Endodermal cell (in vitro differentiated cells): Measurements from ENCODE around the gene POC1A. TPM values are rescaled to one million over a fixed set of nuclear protein-coding genes. Genes with fewer than 3 reads are reported as not detected.

Source experiments
- DNase-seq: peaks from one replicate; pipeline ENCODE4 v3.0.0-alpha.2; 2017
- H3K27ac ChIP-seq: 2 replicates; pipeline ENCODE4 v1.5.1; 2013; ENCODE audit warnings: mild to moderate bottlenecking, low read depth, low read length, moderate library complexity
- H3K27me3 ChIP-seq: 2 replicates; pipeline ENCODE4 v1.6.1; 2013; ENCODE audit warnings: mild to moderate bottlenecking, low read length, moderate library complexity; ENCODE audit not compliant: insufficient read depth, control insufficient read depth, poor library complexity, severe bottlenecking
- H3K36me3 ChIP-seq: 2 replicates; pipeline ENCODE4 v1.7.0; 2013; ENCODE audit warnings: mild to moderate bottlenecking, low read length, moderate library complexity; ENCODE audit not compliant: control insufficient read depth, insufficient read depth
- H3K4me1 ChIP-seq: one replicate; pipeline ENCODE4 v1.7.0; 2013; ENCODE audit warnings: low read length; ENCODE audit not compliant: control insufficient read depth, insufficient read depth
- H3K4me3 ChIP-seq: 2 replicates; pipeline ENCODE4 v1.5.1; 2013; ENCODE audit warnings: mild to moderate bottlenecking, low read length, moderate library complexity
- H3K9ac ChIP-seq: 2 replicates; pipeline ENCODE4 v1.6.1; 2013; ENCODE audit warnings: mild to moderate bottlenecking, low read length, moderate library complexity; ENCODE audit not compliant: poor library complexity, severe bottlenecking; ENCODE audit errors: extremely low read depth
- H3K9me3 ChIP-seq: 2 replicates; pipeline ENCODE4 v1.6.1; 2013; ENCODE audit warnings: mild to moderate bottlenecking, low read length, moderate library complexity; ENCODE audit not compliant: control insufficient read depth
- H3K27ac Mint-ChIP-seq: 2 replicates; pipeline ENCODE4 v1.8.0; 2020; ENCODE audit warnings: mixed read lengths
- H3K27me3 Mint-ChIP-seq: 2 replicates; pipeline ENCODE4 v1.8.0; 2021; ENCODE audit warnings: mild to moderate bottlenecking, mixed read lengths; ENCODE audit not compliant: insufficient read depth
- H3K36me3 Mint-ChIP-seq: 2 replicates; pipeline ENCODE4 v1.8.0; 2020; ENCODE audit warnings: low read depth, mixed read lengths
- H3K4me1 Mint-ChIP-seq: 2 replicates; pipeline ENCODE4 v1.8.0; 2020; ENCODE audit warnings: mixed read lengths
- H3K4me3 Mint-ChIP-seq: 2 replicates; pipeline ENCODE4 v1.8.0; 2020; ENCODE audit warnings: mild to moderate bottlenecking, moderate library complexity, mixed read lengths
- H3K9me3 Mint-ChIP-seq: 2 replicates; pipeline ENCODE4 v1.8.0; 2020; ENCODE audit warnings: mild to moderate bottlenecking, mixed read lengths
- WGBS, 2 experiments: methylation state at CpG; one replicate each; pipeline versions ENCODE4 v1.1.5 to v1.1.7; 2013; ENCODE audit warnings: missing lambda C conversion rate in 2 of 2, mixed read lengths in 1 of 2; ENCODE audit not compliant: insufficient coverage in 1 of 2, insufficient read length in 1 of 2; 5-methylcytosine and 5-hydroxymethylcytosine counted together
- long read RNA-seq, 4 experiments: library from polyadenylated mRNA in 2 of 4; library from RNA in 1 of 4; library from capped mRNA in 1 of 4; stranded (forward) in 3 of 4; unstranded in 1 of 4; transcript quantifications; one replicate each; pipeline ENCODE4 v2.0.0, GENCODE V29; 2020 to 2021; ENCODE audit warnings: inconsistent platforms in 1 of 4
- polyA plus RNA-seq, 2 experiments: library from polyadenylated mRNA; stranded (reverse); fragments of 50-300 nt; gene quantifications; one replicate each; pipeline ENCODE4 v1.2.3, GENCODE V29; 2013
- total RNA-seq, 2 donors: library from RNA; stranded (reverse); fragmentation: NEBNext Ultra II Directional in 1 of 2; extraction: Animal tissue kit (Norgen Biotek cat#: 25700) in 1 of 2; gene quantifications; 2 replicates in 1 of 2; 3 replicates in 1 of 2; pipeline ENCODE4 v1.2.1, GENCODE V29; 2021
- TF ChIP-seq, protein P1 (sequence below): fragments of 200-600 bp; sonication (generic); conservative IDR thresholded peaks from 2 replicates; pipeline ENCODE4 v1.5.0; 2021; ENCODE audit warnings: antibody characterized with exemption, mild to moderate bottlenecking

The POC1A gene
- total RNA-seq, result 10 to 100 TPM; 19.7 to 24.0 TPM
- polyA plus RNA-seq (2013, experiment 1 of 2), result 18.8 TPM
- 19.5 TPM for polyA plus RNA-seq (2013, experiment 2 of 2)
- long read RNA-seq, experiment 1, partial matches to known transcripts, result 5 of 10 reads
- long read RNA-seq, experiment 1, other reads (novel, unspliced or antisense), result 2 of 10 reads
- long read RNA-seq, experiment 2, transcript POC1A-202 (10 exons, 1,999 nt), result minor isoform, 6 of 36 reads
- long read RNA-seq, experiment 2, transcript POC1A-201 (11 exons, 1,898 nt), result major isoform, 14 of 36 reads
- long read RNA-seq, experiment 2, partial matches to known transcripts, result 2 of 36 reads
- long read RNA-seq, experiment 2, other reads (novel, unspliced or antisense), result 14 of 36 reads
- long read RNA-seq, experiment 3, transcript POC1A-202 (10 exons, 1,999 nt), result minor isoform, 34 of 197 reads
- long read RNA-seq, experiment 3, transcript POC1A-203 (11 exons, 1,760 nt), result minor isoform, 9 of 197 reads
- long read RNA-seq, experiment 3, transcript POC1A-201 (11 exons, 1,898 nt), result major isoform, 101 of 197 reads
- long read RNA-seq, experiment 3, partial matches to known transcripts, result 8 of 197 reads
- long read RNA-seq, experiment 3, other reads (novel, unspliced or antisense), result 45 of 197 reads
- long read RNA-seq, experiment 4, transcript POC1A-201 (11 exons, 1,898 nt), result major isoform, 15 of 35 reads
- long read RNA-seq, experiment 4, partial matches to known transcripts, result 3 of 35 reads
- long read RNA-seq, experiment 4, other reads (novel, unspliced or antisense), result 13 of 35 reads

DNA sequence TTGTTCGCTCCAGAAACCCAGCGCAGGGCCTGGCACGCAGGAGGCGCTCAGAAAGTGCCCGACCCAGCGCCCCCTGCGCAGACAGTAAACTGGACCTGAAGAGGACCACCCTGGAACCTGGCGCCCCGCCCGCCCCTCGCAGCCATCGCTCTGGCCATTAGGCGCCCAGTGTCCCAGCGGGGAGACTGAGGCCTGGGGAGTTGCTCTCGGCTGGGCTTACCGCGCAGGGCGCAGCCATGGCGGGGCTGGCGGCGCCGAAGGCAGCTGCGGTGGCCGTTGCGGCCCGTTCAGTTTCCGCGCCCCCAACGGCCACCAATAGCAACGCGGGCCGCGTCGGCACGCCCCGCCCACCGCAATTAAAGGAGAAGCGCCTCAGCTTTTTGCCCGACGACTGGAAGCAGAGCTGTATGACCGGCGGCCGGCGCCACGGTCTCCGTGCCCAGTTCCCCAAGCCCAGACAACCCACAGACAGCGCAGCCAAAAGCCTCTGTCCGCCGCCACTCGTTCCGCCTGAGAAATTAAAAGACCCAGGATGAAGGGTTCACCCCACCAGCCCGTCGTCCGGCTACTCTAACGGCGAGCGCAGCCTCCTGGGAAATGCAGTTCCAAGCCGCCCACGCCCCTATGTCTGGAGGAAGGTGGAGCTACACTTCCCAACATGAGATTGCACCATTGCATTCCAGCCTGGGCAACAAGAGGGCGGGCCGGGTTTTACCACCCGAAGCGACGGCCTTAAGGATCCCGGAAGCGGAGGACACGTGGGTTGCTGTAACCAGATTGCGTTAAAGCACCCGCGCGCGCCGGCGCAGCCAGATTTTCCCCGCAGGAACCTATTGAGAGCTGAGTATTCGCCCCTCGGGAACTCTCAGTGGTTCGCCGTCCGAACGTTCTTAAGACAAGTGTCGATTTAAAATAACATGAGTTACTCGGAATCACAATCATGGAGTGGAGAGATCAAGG, at the start of gene POC1A:
Gene POC1A, minus strand, starts transcription at position 289 of the 960 bp plus-strand sequence. Its CDS starts 51 bp downstream, at position 238.
- Histone ChIP-seq H3K27ac (peak within 1 kb of the TSS; percentile 51), H3K36me3 (no peaks in the 10 kb centered on the region), H3K9me3 (no peaks in the 10 kb centered on the region), H3K4me1 (no peaks in the 10 kb centered on the region), H3K27me3 (no peaks in the 10 kb centered on the region), H3K4me3 (peak within 1 kb of the TSS; percentile 90), H3K9ac (peak within 1 kb of the TSS; percentile 76)
- Mint-ChIP-seq H3K27me3 (no peaks in the 10 kb centered on the region), H3K36me3 (peaks cover 2% of the 10 kb centered on the region), H3K4me1 (peaks cover 8% of the 10 kb centered on the region), H3K4me3 (peak within 1 kb of the TSS; percentile 88), H3K27ac (peak within 1 kb of the TSS; percentile 98), H3K9me3 (no peaks in the 10 kb centered on the region)
- peak; percentile 97 for DNase-seq
- TF ChIP-seq, protein P1, sequence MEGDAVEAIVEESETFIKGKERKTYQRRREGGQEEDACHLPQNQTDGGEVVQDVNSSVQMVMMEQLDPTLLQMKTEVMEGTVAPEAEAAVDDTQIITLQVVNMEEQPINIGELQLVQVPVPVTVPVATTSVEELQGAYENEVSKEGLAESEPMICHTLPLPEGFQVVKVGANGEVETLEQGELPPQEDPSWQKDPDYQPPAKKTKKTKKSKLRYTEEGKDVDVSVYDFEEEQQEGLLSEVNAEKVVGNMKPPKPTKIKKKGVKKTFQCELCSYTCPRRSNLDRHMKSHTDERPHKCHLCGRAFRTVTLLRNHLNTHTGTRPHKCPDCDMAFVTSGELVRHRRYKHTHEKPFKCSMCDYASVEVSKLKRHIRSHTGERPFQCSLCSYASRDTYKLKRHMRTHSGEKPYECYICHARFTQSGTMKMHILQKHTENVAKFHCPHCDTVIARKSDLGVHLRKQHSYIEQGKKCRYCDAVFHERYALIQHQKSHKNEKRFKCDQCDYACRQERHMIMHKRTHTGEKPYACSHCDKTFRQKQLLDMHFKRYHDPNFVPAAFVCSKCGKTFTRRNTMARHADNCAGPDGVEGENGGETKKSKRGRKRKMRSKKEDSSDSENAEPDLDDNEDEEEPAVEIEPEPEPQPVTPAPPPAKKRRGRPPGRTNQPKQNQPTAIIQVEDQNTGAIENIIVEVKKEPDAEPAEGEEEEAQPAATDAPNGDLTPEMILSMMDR, result peak; percentile 34
- WGBS, 2 experiments, result 1 to 2% methylated on average over 55 to 83 of the region's 83 CpGs

DNA sequence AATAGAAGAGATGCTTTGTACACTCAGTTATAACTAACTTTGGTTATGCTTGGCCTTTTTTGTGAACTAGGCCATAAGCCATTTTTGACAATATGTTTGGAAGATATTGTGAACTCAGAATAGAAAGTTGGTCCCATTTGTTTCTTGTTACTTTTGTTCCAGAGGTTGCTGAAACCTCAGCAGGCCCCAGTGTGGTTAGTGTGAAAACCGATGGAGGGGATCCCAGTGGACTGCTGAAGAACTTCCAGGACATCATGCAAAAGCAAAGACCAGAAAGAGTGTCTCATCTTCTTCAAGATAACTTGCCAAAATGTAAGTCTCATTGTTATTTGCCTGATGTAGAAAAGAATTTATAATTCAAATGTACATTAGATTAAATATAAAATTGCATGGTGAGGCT, 49.5 kb upstream of the POC1A start:
- peaks cover 8% of the 10 kb centered on the region for H3K4me1 Mint-ChIP-seq
- Histone ChIP-seq H3K36me3 (peaks cover 82% of the 10 kb centered on the region), H3K9me3 (no peaks in the 10 kb centered on the region), H3K4me1 (peaks cover 5% of the 10 kb centered on the region), H3K27ac (no peak overlapping the region), H3K9ac (no peak overlapping the region), H3K4me3 (no peak overlapping the region), H3K27me3 (no peaks in the 10 kb centered on the region)
- no peak for DNase-seq
- H3K27me3 Mint-ChIP-seq, result no peaks in the 10 kb centered on the region
- no peaks in the 10 kb centered on the region for H3K9me3 Mint-ChIP-seq
- no peak overlapping the region for H3K27ac Mint-ChIP-seq
- TF ChIP-seq, protein P1, result no peak
- peaks cover 84% of the 10 kb centered on the region for H3K36me3 Mint-ChIP-seq
- 95 to 100% methylated on average over 1 of the region's 1 CpG for WGBS, 2 experiments
- no peak overlapping the region for H3K4me3 Mint-ChIP-seq
